HG03460 (cell line): Measurements from ENCODE around the gene BARX2.
"Not testable (repeated sequence)": the region's sequence is repeated elsewhere in the genome, so short reads cannot be mapped to it uniquely, and the experiment has no call there.

Experiments used
- ATAC-seq: cut with Tn5 transposase; IDR thresholded peaks from one replicate; pipeline ENCODE4 v1.9.1; 2021; ENCODE audit not compliant: unreplicated experiment

BARX2 gene

GRCh38 chr11:129375751-129376657, at the start of gene BARX2:
BARX2 (plus strand) TSS chr11:129375848; CDS start chr11:129376036, 188 bp downstream.
- no peak for ATAC-seq

- ATAC-seq = no peak
Measured at GRCh38 chr11:129326921-129327320, 48.7 kb upstream of the BARX2 start.

GRCh38 chr11:129327708-129328107, 47.9 kb upstream of the BARX2 start:
- not testable (repeated sequence) for ATAC-seq

- ATAC-seq = no peak
Measured at GRCh38 chr11:129328756-129329155, 46.9 kb upstream of the BARX2 start.

- no peak for ATAC-seq
Measured at GRCh38 chr11:129331217-129331616, 44.4 kb upstream of the BARX2 start.

- peak; percentile 68 for ATAC-seq
Measured at GRCh38 chr11:129331871-129332274, 43.8 kb upstream of the BARX2 start.

- ATAC-seq = no peak
Measured at GRCh38 chr11:129333873-129334272, 41.8 kb upstream of the BARX2 start.

- ATAC-seq = not testable (repeated sequence)
Measured at GRCh38 chr11:129344301-129344940, 31.2 kb upstream of the BARX2 start.

GRCh38 chr11:129346916-129347315, 28.7 kb upstream of the BARX2 start:
- no peak for ATAC-seq

- no peak for ATAC-seq
Measured at GRCh38 chr11:129348813-129349212, 26.8 kb upstream of the BARX2 start.

- ATAC-seq = no peak
Measured at GRCh38 chr11:129352676-129353075, 23.0 kb upstream of the BARX2 start.

- ATAC-seq = no peak
Measured at GRCh38 chr11:129354691-129355090, 21.0 kb upstream of the BARX2 start.

GRCh38 chr11:129359748-129360147, 15.9 kb upstream of the BARX2 start:
- ATAC-seq = no peak

GRCh38 chr11:129364143-129364654, 11.4 kb upstream of the BARX2 start:
- ATAC-seq = peak; percentile 100

- ATAC-seq = no peak
Measured at GRCh38 chr11:129365816-129366215, 9.8 kb upstream of the BARX2 start.

GRCh38 chr11:129366737-129367597, 8.7 kb upstream of the BARX2 start:
- ATAC-seq = no peak

GRCh38 chr11:129368889-129369672, 6.6 kb upstream of the BARX2 start:
- ATAC-seq = no peak

GRCh38 chr11:129370715-129371114, 4.9 kb upstream of the BARX2 start:
- ATAC-seq = no peak

GRCh38 chr11:129372609-129373488, 2.8 kb upstream of the BARX2 start:
- no peak for ATAC-seq
